ENCODE measurements around the gene VEZT. TPM values are rescaled to one million over a fixed set of nuclear protein-coding genes. Genes with fewer than 3 reads are reported as not detected.

Gene VEZT
- total and polyA plus RNA-seq, 12 donors: 17.1 to 92.5 (median 73.5) TPM

GRCh38 chr12:95277139-95277538 is 59.5 kb downstream of the VEZT start:
- TF ChIP-seq CTCF (IDR thresholded peaks at IDR 0.05): no peak
- Histone ChIP-seq H3K9me3 (no peaks in the 10 kb centered on the region), H3K4me1 (peaks cover 0 to 12% (median 0%) of the 10 kb centered on the region in 9 donors), H3K27me3 (no peaks in the 10 kb centered on the region), H3K36me3 (peaks cover 0 to 95% (median 23%) of the 10 kb centered on the region in 9 donors), H3K27ac (peak overlapping the region in 1 of 10 donors; percentile 41), H3K4me3 (no peak overlapping the region)
- intact Hi-C loops (cut with DNase I): no loop called here
- DNase-seq (no peak), ATAC-seq (peak in 4 of 8 donors; percentile 53 to 74 (median 64))
- 22 to 43% methylated on average over 1 of the region's 1 CpG for WGBS, 2 donors

GRCh38 chr12:95279856-95280255 is 62.2 kb downstream of the VEZT start:
- ATAC-seq (no peak), DNase-seq (no peak)
- Histone ChIP-seq H3K4me3 (no peak overlapping the region), H3K27me3 (no peaks in the 10 kb centered on the region), H3K36me3 (peaks cover 0 to 97% (median 29%) of the 10 kb centered on the region in 9 donors), H3K4me1 (peaks cover 0 to 12% (median 0%) of the 10 kb centered on the region in 9 donors), H3K9me3 (no peaks in the 10 kb centered on the region), H3K27ac (no peak overlapping the region)
- 98% methylated on average over 4 of the region's 4 CpGs for WGBS, 2 donors
- intact Hi-C loops (cut with DNase I): no loop called here
- no peak for TF ChIP-seq CTCF (IDR thresholded peaks at IDR 0.05)

- Histone ChIP-seq H3K4me3 (no peak overlapping the region), H3K27me3 (no peaks in the 10 kb centered on the region), H3K36me3 (peaks cover 0 to 96% (median 23%) of the 10 kb centered on the region in 9 donors), H3K27ac (no peak overlapping the region), H3K4me1 (peaks cover 0 to 6% (median 0%) of the 10 kb centered on the region in 9 donors), H3K9me3 (no peaks in the 10 kb centered on the region)
- ATAC-seq: no peak
- 90% methylated on average over 6 of the region's 6 CpGs for WGBS, 2 donors
- intact Hi-C loops (cut with DNase I): no loop called here
- no peak for DNase-seq
- no peak for TF ChIP-seq CTCF (IDR thresholded peaks at IDR 0.05)
Observed at GRCh38 chr12:95282266-95282665, 64.7 kb downstream of the VEZT start.

- ATAC-seq (no peak), DNase-seq (no peak)
- no peaks in the 10 kb centered on the region for H3K27me3 ChIP-seq
- no peak overlapping the region for H3K27ac ChIP-seq
- no peaks in the 10 kb centered on the region for H3K9me3 ChIP-seq
- intact Hi-C loops (cut with DNase I): no loop called here
- TF ChIP-seq CTCF (IDR thresholded peaks at IDR 0.05): no peak
- H3K4me1 ChIP-seq: no peaks in the 10 kb centered on the region
- no peak overlapping the region for H3K4me3 ChIP-seq
- WGBS, 2 donors: 99 to 100% methylated on average over 1 of the region's 1 CpG
- peaks cover 0 to 96% (median 20%) of the 10 kb centered on the region in 9 donors for H3K36me3 ChIP-seq
Observed at GRCh38 chr12:95283371-95283770, 65.8 kb downstream of the VEZT start.
